Measurements from ENCODE around the gene C3orf20.
"Not testable (repeated sequence)": the region's sequence is repeated elsewhere in the genome, so short reads cannot be mapped to it uniquely, and the experiment has no call there.

Gene C3orf20

GRCh38 chr3:14802381-14802731 is 127.4 kb downstream of the C3orf20 start:
- DNase-seq: no peak

DNA sequence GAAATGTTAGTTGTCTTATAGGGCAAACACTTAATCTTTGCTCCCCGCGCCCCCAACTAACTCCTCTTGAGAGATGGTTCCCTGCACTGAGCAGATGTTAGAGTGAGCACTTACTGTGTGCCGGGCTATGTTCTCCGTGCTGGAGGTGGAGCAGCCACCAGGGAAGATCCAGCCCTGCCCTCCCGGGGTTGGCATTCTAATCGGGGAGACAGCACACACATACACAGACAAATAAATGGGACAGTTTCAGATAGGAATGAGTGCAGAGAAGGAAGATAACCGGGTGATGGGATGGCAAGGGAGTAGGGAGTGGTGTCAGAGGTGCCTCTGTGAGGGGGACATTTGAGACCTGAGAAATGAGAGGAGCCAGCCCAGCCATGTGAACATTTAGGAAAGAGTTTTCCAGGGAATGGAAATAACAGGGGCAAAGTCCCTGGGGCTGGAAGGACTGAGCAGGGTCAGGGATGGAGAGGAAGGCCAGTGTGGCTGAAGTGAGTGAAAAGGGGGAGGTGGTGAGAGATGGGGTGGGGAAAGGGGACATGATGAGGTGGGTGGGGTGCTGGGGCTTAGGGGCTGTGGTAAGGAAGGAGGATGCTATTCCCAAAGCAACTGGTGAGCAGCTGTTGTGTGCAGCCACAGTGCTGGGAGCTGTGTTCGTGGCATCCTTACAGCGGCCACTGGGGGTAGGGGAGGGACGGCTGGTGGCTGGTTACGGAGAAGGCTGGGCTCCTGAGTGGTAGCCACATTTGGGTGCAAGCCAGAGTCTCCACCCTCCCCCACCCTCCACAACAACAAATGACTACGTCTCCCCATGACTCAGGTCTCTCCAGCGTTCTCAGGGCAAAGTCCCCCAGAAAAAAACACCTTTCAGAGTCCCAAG is 128.4 kb downstream of the C3orf20 start:
- no peak for DNase-seq

DNA sequence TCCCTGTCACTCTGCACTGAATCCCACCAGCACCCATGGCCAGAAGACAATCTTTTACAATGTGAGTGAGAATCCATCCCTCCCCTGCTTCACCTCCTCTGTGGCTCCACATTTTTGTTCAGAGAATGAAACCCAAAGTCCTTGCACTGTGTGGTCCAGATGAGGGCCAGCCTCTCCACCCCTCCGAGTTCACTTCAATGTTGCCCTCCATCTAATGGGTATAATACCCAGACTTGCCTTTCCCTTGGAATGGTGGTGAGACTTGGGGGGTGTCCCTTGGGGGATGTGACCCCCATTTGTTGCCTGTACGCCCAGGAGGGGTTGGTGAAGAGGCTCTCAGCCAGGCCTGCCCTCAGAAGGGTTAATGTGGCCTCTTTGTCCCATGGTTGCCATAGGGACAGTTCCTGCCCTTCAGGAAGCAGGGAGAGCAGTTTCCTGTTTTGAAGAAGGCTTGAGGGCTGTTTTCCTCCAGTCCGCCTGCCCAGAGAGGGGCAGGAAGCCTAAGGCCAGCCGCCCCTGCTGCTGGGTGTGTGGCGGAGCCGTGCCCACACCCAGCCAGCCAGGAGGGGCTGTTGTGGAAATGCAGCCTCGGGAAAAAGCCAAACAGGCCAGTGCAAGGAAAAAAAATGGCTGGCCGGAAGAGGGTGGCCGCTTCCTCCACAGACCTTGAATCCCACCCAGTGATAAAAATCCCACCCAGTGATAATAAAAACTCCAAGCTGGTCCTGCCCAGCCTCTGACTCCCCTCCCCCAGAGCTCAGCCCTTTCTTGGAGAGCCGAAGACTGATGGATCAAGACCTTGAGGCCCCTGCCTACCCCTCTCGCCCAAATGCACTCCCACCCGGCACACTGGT is 129.3 kb downstream of the C3orf20 start:
- no peak for DNase-seq

DNA sequence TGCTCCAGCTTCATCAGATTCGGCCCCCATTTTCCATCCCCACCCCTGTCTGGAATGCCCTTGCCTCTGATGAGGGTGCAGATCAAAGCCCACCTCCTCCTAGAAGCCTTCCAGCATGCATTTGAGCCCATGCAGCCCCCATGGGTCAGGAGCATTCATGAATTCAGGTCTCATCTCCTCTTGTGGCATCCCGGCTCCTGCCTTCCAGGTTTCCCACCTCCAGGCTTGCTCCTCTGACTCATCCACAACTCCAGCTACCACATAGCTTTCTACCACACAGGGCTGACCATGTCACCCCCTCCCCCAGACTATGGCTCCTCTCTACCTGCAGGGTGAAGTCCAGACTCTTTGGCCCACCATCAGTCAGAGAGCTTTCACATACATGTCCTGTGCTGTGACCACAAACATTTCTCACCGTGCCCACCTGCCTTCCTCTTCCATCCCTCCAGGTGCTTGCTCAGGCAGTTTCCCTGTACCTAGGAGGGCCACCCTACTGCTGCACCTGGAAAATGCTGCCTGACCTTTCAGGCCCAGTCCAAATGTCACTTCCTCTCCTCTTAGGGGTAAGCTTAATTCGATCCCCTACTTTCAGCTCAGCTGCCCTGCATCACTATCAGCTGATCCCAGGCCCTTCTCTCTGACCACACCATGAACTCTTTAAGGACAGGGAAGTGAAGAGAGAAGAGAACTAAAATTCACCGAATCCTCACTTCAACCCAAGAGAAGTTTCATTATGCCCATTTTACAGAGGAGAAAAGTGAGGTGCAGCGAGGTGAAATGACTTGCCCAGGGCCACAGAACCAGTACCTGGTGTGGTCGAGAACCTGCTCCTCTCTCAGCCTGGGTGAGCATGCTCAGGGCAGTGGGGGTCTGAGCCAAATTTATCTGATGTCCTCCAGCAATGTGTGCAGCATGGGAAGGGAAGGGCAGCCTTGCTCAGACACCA is 130.2 kb downstream of the C3orf20 start:
- no peak for DNase-seq

DNA sequence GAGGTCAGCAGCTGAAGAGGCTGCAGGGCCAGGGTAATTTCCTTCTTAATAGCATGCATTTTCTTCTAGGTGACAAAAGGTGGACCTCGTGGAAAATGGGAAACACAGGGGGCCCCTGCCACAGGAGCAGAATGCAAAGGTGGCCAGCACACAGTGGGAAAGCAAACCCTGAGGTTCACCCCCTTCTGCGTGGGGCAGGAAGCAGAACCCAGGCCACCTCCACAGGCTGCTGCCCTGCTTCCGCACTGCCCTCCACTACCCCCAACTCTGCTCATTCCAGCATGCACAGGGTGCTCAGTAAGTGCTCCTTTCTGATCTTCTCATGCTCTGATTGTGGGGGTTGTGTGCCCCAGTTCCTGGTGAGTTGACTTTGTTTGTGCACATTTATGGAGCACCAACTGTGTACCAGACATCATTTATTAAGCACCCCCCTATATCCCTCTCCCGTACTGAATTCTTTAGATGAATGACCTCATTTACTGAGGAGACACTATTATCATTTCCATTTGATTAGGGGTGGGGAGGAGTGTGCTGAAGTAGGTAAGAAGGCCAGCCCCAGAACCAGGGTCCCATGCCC is 131.1 kb downstream of the C3orf20 start:
- DNase-seq: no peak

- peak; percentile 4 for DNase-seq
These were observed 131.8 kb downstream of the C3orf20 start for GRCh38 chr3:14806641-14807263.

- no peak for DNase-seq
These were observed 133.1 kb downstream of the C3orf20 start for GRCh38 chr3:14808025-14808424.

DNA sequence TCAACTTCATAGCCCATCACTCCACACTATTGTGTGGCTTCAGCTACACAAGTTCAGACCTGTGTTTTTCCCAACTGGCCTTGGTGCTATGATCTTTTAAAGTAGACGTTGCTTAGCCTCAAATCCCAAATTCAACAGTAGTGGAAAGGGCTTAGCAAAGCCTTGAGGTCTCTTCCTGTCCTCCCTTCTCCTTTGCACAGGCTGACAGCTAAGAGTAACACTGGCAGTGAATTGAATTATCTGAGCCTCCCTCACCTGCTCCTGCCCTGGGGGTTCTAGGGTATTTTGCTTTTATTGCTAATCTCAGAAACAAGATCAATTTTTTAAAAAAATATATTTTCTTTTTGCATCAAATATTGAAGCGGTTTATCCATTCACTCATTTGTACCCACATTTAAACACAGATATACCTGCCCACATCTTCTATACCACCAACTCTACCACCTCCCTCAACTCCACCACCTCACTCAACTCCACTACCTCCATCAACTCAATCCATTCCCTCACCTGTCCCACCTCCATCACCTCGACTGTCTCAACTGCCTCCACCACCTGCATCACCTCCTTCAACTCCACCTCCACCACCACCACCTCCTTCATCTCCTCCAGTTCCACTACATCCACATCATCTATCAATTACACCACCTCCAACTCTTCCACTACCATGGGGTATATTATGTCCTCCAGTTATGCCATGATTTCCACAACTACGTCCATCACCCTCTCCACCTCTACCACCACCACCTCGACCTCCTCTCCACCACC is 133.7 kb downstream of the C3orf20 start:
- DNase-seq: no peak

DNA sequence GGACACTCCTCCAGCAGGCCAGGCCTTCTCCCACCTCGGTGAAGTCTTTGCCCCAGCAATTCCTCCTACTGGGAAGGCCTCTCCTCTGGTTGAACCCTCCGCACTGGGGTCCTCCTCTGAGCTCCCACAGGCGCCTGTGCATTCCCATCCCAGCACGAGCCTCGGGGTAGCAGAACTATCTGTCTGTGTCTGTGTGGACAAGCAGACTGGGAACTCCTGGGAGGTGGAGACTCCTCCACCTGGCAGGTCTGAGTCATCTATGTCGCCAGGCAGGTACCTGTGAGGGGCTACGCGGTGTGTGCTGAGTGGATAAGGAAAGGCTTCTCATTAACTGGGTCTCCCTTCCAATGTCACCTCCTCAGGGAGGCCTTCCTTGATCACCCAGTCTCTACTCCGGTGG is 134.7 kb downstream of the C3orf20 start:
- DNase-seq: not testable (repeated sequence)

GRCh38 chr3:14810070-14810791 is 135.3 kb downstream of the C3orf20 start:
- no peak for DNase-seq

DNA sequence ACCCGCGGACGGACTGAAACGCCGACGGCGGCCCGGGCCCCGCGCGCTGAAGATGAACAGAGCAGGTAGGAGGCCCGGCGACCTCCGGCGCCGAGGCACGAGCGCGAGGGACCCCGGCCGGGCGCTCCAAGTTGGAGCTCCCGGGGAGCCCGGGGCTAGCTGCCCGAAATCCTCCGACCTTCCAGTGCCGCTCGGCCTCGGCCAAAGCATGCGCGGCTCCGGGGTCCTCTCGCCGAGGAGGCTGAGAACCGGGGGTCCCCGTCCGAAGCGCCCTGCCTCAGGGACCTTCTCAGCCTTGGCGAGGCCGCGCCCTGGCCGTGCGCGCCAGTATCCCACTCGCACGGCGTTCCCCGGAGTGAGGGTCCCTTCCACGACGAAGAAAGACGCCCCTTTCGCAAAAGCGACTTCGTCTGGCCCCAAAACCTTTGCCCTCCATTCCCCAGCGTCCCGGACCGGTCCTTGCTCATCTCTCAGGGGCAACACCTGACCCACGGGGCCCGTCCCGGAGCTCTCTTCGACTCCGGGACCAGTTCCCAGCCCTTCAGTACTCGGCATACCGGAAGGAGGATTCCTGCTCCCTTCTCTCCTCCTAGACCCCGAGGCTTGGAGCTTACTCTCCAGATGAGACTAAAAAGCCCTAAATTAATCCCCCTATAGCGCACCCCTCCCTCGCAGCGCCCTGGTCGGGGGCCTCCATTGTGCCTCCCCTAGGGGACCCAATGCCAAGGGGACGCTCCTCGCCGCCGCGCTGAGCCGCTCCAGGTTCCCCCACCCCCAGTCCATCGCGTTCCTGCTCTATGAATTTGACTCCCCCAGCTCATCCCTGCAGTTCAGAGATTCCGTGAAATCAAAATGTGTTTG is 136.1 kb downstream of the C3orf20 start:
- no peak for DNase-seq

DNA sequence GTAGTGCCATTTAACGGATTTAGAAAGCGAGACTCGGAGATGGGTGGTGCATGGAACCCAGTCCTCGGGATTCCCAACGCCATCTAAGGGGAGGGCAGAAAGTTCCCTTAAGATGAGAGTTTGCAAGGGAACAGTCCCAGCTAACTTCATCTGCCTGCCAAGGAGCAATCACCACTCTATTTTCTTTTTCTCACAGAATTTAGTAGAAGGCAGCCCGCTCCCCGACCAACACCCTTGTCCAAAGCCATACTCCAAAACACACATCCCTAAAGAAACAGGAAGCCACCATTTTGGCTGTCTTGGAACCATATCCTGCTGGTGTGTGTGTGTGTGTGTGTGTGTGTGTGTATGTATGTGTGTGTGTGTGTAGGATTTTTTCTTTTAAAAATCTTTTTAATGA is 136.7 kb downstream of the C3orf20 start:
- DNase-seq: no peak

GRCh38 chr3:14812196-14812790 is 137.4 kb downstream of the C3orf20 start:
- no peak for DNase-seq

GRCh38 chr3:14814411-14814871 is 139.5 kb downstream of the C3orf20 start:
- no peak for DNase-seq

DNA sequence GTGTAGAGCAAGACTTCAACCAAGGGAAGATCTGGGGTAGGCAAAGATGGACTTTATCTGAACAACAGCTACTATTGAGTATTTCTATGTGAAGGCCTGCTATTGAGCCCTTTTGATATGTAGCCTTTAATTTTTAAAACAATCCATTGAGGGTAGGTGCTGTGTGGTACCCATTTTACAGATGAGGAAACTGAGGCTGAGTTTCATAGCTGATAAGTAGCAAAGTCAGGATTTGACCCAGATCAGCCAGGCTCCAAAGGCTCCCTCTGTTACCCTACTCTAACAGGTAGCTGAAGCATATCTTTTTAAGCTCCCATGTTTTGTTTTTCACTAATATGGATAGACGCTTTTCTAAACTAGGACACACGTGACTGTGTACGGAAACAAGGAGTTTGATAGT is 141.4 kb downstream of the C3orf20 start:
- DNase-seq: no peak

- DNase-seq: no peak
These were observed 144.0 kb downstream of the C3orf20 start, which contains the start of gene FGD5 for GRCh38 chr3:14818804-14819500. TSS of gene FGD5 (plus strand) at chr3:14818962. CDS start at chr3:14819072, 110 bp downstream.

GRCh38 chr3:14819671-14820070 is 144.7 kb downstream of the C3orf20 start:
- no peak for DNase-seq

DNA sequence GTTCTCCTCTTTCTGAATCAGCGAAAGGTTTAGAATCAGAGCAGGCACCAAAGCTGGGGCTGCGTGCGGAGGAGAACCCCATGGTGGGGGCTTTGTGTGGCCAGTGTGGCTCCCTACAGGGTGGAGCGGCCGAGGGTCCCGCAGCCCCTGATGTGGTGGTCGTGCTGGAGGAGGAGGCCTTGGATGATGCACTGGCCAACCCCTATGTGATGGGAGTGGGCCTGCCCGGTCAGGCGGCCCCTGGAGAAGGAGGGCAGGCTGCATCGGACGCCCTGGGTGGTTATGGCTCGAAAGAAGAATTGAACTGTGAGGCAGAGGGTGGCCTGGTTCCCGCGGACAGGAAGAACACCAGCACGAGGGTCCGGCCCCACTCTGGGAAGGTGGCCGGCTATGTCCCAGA is 145.2 kb downstream of the C3orf20 start:
- DNase-seq: no peak
